Suprapubic skin (tissue), 4 donors: ENCODE data around the gene LZTR1. TPM values are rescaled to one million over a fixed set of nuclear protein-coding genes. Genes with fewer than 3 reads are reported as not detected.
A peak's percentile ranks its signal among the peaks of the same experiment; 100 is the strongest.
"Not testable (repeated sequence)": the region's sequence is repeated elsewhere in the genome, so short reads cannot be mapped to it uniquely, and the experiment has no call there.

Source experiments
- DNase-seq, 2 donors: peaks; one replicate each; pipeline ENCODE4 v3.0.0-alpha.2; 2019; ENCODE audit warnings: low spot score in 2 of 2
- H3K27ac ChIP-seq: fragments of 200-600 bp; sonication (generic); one replicate; pipeline ENCODE4 v1.5.1; 2019
- H3K27me3 ChIP-seq: fragments of 200-600 bp; sonication (generic); one replicate; pipeline ENCODE4 v1.5.1; 2019
- H3K36me3 ChIP-seq: fragments of 200-600 bp; sonication (generic); one replicate; pipeline ENCODE4 v1.5.1; 2019
- H3K4me1 ChIP-seq: fragments of 200-600 bp; sonication (generic); one replicate; pipeline ENCODE4 v1.5.1; 2019
- H3K4me3 ChIP-seq: fragments of 200-600 bp; sonication (generic); one replicate; pipeline ENCODE4 v1.5.1; 2019; ENCODE audit warnings: mild to moderate bottlenecking
- H3K9me3 ChIP-seq: fragments of 200-600 bp; sonication (generic); one replicate; pipeline ENCODE4 v1.5.1; 2019
- CTCF ChIP-seq, 2 donors: fragments of 200-600 bp in 1 of 2; fragments of 450-650 bp in 1 of 2; sonication (generic) in 1 of 2; IDR thresholded peaks; one replicate each; pipeline ENCODE4 v1.5.1; 2016 to 2019; ENCODE audit warnings: antibody characterized with exemption in 2 of 2, mild to moderate bottlenecking in 1 of 2, moderate library complexity in 1 of 2
- EP300 ChIP-seq: sonication (generic); formaldehyde crosslinking; IDR thresholded peaks from one replicate; pipeline ENCODE4 v1.6.1; 2017; ENCODE audit warnings: antibody characterized with exemption
- POLR2A ChIP-seq, 2 donors: fragments of 450-650 bp; IDR thresholded peaks; one replicate each; pipeline ENCODE4 v1.6.1; 2017; ENCODE audit warnings: antibody characterized with exemption in 2 of 2, mild to moderate bottlenecking in 2 of 2, moderate library complexity in 2 of 2
- POLR2AphosphoS5 ChIP-seq, 3 donors: sonication (generic); formaldehyde crosslinking; IDR thresholded peaks; one replicate each; pipeline ENCODE4 v1.6.1; 2017; ENCODE audit warnings: antibody characterized with exemption in 3 of 3
- WGBS: methylation state at CpG from one replicate; pipeline ENCODE4 v1.1.5; 2018; 5-methylcytosine and 5-hydroxymethylcytosine counted together
- total RNA-seq, 4 donors: library from RNA; depleted of rRNA; stranded (reverse); fragments of >200 nt; gene quantifications; one replicate each; pipeline ENCODE4 v1.1.0, GENCODE V29; 2016

The LZTR1 gene
- total RNA-seq = 10 to 100 TPM; 29.3 to 75.6 (median 46.9) TPM

DNA sequence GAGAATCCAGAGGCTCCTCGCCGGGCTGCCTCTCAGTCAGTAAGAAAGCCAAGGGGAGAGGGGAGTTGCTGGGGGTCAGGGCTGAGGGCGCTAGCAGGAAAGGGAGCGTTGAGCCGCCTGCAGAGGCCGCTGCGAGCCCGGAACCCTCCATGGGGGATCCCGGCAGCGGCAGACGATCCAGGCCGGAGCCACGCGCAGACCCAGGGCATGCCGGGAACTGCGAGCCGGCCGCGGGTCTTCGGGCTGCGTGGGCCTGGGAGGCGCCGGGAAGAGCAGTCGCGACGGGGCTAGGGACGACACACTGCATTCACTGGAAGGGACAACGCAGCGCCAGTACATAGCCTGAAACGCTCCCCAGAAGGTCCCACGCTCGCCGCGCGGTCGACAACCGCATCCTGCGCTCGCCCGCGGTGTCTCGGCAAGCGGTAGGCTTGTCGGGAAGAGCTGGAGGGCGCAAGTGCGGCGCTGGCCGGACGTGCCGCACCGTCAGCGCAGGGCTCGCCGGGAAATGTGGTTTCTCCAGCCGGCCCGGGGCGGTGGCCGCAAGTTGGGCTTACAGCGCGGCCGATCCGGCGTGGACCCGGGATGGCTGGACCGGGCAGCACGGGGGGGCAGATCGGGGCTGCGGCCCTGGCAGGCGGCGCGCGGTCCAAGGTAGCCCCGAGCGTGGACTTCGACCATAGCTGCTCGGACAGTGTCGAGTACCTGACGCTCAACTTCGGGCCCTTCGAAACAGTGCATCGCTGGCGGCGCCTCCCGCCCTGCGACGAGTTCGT is at the start of gene LZTR1:
Gene LZTR1, plus strand, starts transcription at position 511 of the 776 bp plus-strand sequence. Its CDS starts 75 bp downstream, at position 586.
- WGBS = under 1% methylated on average over 57 of the region's 87 CpGs

GRCh38 chr22:20933910-20934309 is 48.2 kb upstream of the LZTR1 start:
- H3K36me3 ChIP-seq = peaks cover 19% of the 10 kb centered on the region
- WGBS = 93% methylated on average over 7 of the region's 7 CpGs
- no peaks in the 10 kb centered on the region for H3K9me3 ChIP-seq
- no peaks in the 10 kb centered on the region for H3K27me3 ChIP-seq
- no peak overlapping the region for H3K27ac ChIP-seq
- peaks cover 37% of the 10 kb centered on the region for H3K4me1 ChIP-seq
- DNase-seq = no peak
- H3K4me3 ChIP-seq = no peak overlapping the region
- no peak for TF ChIP-seq EP300
- no peak for TF ChIP-seq POLR2AphosphoS5 (IDR thresholded peaks at IDR 0.05)
- no peak for TF ChIP-seq POLR2A (IDR thresholded peaks at IDR 0.05)
- TF ChIP-seq CTCF (IDR thresholded peaks at IDR 0.05) = no peak

More for the DNA sequence above, at the start of gene LZTR1:
- peak; percentile 9 to 34 for TF ChIP-seq CTCF (IDR thresholded peaks at IDR 0.05)
- TF ChIP-seq POLR2AphosphoS5 (IDR thresholded peaks at IDR 0.05) = peak; percentile 79 to 88 (median 83)
- no peak for TF ChIP-seq EP300
- peak in 1 of 2 donors; percentile 68 for TF ChIP-seq POLR2A (IDR thresholded peaks at IDR 0.05)
- Histone ChIP-seq H3K27ac (peak within 1 kb of the TSS; percentile 79), H3K4me1 (peaks cover 43% of the 10 kb centered on the region), H3K27me3 (no peaks in the 10 kb centered on the region), H3K36me3 (no peaks in the 10 kb centered on the region), H3K4me3 (peak within 1 kb of the TSS; percentile 70), H3K9me3 (no peaks in the 10 kb centered on the region)
- peak; percentile 83 to 90 for DNase-seq

GRCh38 chr22:20935049-20935448 is 47.0 kb upstream of the LZTR1 start:
- not testable (repeated sequence) for H3K9me3 ChIP-seq, H3K27me3 ChIP-seq, H3K27ac ChIP-seq, DNase-seq, H3K4me3 ChIP-seq
- 84% methylated on average over 9 of the region's 9 CpGs for WGBS
- Histone ChIP-seq H3K4me1 (peaks cover 42% of the 10 kb centered on the region), H3K36me3 (peaks cover 19% of the 10 kb centered on the region)

GRCh38 chr22:20935780-20936539 is 46.1 kb upstream of the LZTR1 start:
- peaks cover 48% of the 10 kb centered on the region for H3K4me1 ChIP-seq
- not testable (repeated sequence) for H3K27ac ChIP-seq, DNase-seq, H3K27me3 ChIP-seq, H3K4me3 ChIP-seq, H3K9me3 ChIP-seq
- peaks cover 19% of the 10 kb centered on the region for H3K36me3 ChIP-seq
- 66% methylated on average over 11 of the region's 11 CpGs for WGBS

DNA sequence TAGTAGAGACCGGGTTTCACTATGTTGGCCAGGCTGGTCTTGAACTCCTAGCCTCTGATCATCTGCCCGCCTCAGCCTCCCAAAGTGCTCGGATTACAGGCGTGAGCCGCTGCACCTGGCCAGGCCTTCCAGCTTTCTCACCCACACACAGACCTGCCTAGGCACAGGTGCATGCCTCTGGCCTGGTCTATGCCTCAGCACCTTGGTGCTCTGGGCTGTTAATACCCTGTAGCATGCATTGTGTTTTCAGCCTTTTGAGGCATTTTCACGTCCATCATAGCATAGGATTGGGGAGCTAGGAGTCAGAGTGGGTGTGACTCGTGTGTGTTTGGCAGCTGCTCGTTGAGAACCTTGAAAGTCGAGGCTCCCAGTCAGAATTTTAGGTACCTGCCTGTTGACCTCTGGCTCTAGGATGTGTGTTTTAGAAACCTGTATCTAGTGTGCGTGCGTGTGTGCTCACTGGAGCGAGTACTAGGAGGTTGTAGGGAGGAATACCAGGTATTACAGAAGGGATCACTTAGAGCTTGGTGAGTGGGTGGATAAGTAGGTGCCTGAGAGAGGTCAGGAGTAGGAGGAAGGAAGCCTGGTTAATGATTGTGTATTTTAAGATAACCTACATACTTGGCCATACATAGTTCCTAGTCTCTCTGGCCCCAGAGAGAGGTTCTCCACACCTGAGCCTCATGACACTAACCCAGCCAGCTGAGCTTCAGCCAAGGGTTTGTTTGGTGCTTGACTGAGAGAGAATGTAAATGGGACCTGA is 44.9 kb upstream of the LZTR1 start:
- H3K4me3 ChIP-seq = no peak overlapping the region
- peak in 1 of 2 donors; percentile 31 for DNase-seq
- TF ChIP-seq EP300 (no peak), CTCF (IDR thresholded peaks at IDR 0.05) (no peak), POLR2AphosphoS5 (IDR thresholded peaks at IDR 0.05) (no peak), POLR2A (IDR thresholded peaks at IDR 0.05) (no peak)
- no peaks in the 10 kb centered on the region for H3K9me3 ChIP-seq
- H3K4me1 ChIP-seq = peaks cover 52% of the 10 kb centered on the region
- WGBS = 68% methylated on average over 12 of the region's 12 CpGs
- no peaks in the 10 kb centered on the region for H3K27me3 ChIP-seq
- peak overlapping the region; percentile 32 for H3K27ac ChIP-seq
- peaks cover 19% of the 10 kb centered on the region for H3K36me3 ChIP-seq
